ENCODE data around the gene STOM.

Gene STOM

DNA sequence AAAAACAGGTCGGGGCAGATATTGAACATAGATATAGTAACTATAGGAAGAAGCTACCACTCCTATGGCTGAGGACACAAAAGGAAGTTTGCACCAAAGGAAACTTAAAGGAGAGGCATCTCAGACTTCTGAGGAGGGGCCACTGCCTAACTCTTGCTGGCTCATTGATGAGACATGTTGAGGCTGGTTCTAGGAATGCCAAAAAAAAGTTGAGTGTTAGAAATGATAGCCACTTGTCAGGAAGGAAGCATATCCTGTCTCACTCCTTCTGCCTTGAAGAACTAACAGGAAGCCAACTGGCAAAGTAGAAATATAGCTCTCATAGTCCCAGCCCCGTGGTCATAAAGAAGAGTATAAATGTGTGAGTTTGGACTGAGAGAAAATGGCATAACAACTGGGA lies 23.3 kb upstream of the STOM start:
- H2AFZ ChIP-seq (ENCODE audit: low read length, unreplicated experiment): peak overlapping the region; percentile 55

GRCh38 chr9:121390372-121390771 lies 20.3 kb upstream of the STOM start:
- H3K27me3 ChIP-seq (ENCODE audit: insufficient read depth, low read length): no peaks in the 10 kb centered on the region
- H3K79me2 ChIP-seq (ENCODE audit: control insufficient read depth, insufficient read depth, low read length, unreplicated experiment): no peaks in the 10 kb centered on the region
- no peak overlapping the region for H3K4me3 ChIP-seq (ENCODE audit: low read depth, low read length)
- peaks cover 16% of the 10 kb centered on the region for H3K4me1 ChIP-seq (ENCODE audit: control insufficient read depth, insufficient read depth, low read length, unreplicated experiment)
- no peak overlapping the region for H3K27ac ChIP-seq (ENCODE audit: low read depth, low read length)
- no peaks in the 10 kb centered on the region for H3K36me3 ChIP-seq (ENCODE audit: insufficient read depth, low read length)
- H2AFZ ChIP-seq (ENCODE audit: low read length, unreplicated experiment): no peak overlapping the region

More for the DNA sequence above, 23.3 kb upstream of the STOM start:
- Histone ChIP-seq H3K27ac (ENCODE audit: low read depth, low read length) (0 out of 2 replicates have a peak overlapping the region, but pooled peaks have one; percentile 5), H3K27me3 (ENCODE audit: insufficient read depth, low read length) (no peaks in the 10 kb centered on the region), H3K4me3 (ENCODE audit: low read depth, low read length) (no peak overlapping the region), H3K36me3 (ENCODE audit: insufficient read depth, low read length) (no peaks in the 10 kb centered on the region), H3K4me1 (ENCODE audit: control insufficient read depth, insufficient read depth, low read length, unreplicated experiment) (peaks cover 10% of the 10 kb centered on the region), H3K79me2 (ENCODE audit: control insufficient read depth, insufficient read depth, low read length, unreplicated experiment) (no peaks in the 10 kb centered on the region)

GRCh38 chr9:121388140-121388905 lies 18.3 kb upstream of the STOM start:
- Histone ChIP-seq H2AFZ (ENCODE audit: low read length, unreplicated experiment) (no peak overlapping the region), H3K27ac (ENCODE audit: low read depth, low read length) (no peak overlapping the region), H3K4me1 (ENCODE audit: control insufficient read depth, insufficient read depth, low read length, unreplicated experiment) (peaks cover 9% of the 10 kb centered on the region), H3K79me2 (ENCODE audit: control insufficient read depth, insufficient read depth, low read length, unreplicated experiment) (no peaks in the 10 kb centered on the region), H3K36me3 (ENCODE audit: insufficient read depth, low read length) (no peaks in the 10 kb centered on the region), H3K27me3 (ENCODE audit: insufficient read depth, low read length) (no peaks in the 10 kb centered on the region), H3K4me3 (ENCODE audit: low read depth, low read length) (no peak overlapping the region)

GRCh38 chr9:121386442-121387175 lies 16.6 kb upstream of the STOM start:
- H3K4me3 ChIP-seq (ENCODE audit: low read depth, low read length): no peak overlapping the region
- H3K4me1 ChIP-seq (ENCODE audit: control insufficient read depth, insufficient read depth, low read length, unreplicated experiment): peaks cover 6% of the 10 kb centered on the region
- no peak overlapping the region for H2AFZ ChIP-seq (ENCODE audit: low read length, unreplicated experiment)
- no peak overlapping the region for H3K27ac ChIP-seq (ENCODE audit: low read depth, low read length)
- no peaks in the 10 kb centered on the region for H3K27me3 ChIP-seq (ENCODE audit: insufficient read depth, low read length)
- no peaks in the 10 kb centered on the region for H3K36me3 ChIP-seq (ENCODE audit: insufficient read depth, low read length)
- no peaks in the 10 kb centered on the region for H3K79me2 ChIP-seq (ENCODE audit: control insufficient read depth, insufficient read depth, low read length, unreplicated experiment)

DNA sequence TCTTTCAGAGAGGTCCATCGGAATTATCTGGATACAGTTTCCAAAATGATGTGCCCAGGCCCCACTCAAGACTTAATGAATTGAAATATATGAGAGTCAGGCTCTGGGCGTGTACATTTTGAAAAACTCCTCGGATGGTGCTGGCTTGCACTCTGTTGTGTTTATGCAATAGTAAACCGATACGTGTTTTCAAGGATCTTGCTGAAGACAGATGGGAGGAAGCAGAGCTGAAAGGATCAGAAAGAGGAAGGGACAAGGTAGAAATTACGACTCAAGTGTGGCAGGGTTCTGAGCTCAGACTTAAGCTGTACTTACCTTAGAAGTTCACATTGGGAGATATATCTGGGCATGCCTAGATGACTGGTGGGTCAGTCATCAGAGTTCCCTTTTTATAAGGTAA lies 13.7 kb upstream of the STOM start:
- H2AFZ ChIP-seq (ENCODE audit: low read length, unreplicated experiment): no peak overlapping the region
- H3K27ac ChIP-seq (ENCODE audit: low read depth, low read length): no peak overlapping the region
- H3K36me3 ChIP-seq (ENCODE audit: insufficient read depth, low read length): no peaks in the 10 kb centered on the region
- no peak overlapping the region for H3K4me3 ChIP-seq (ENCODE audit: low read depth, low read length)
- H3K4me1 ChIP-seq (ENCODE audit: control insufficient read depth, insufficient read depth, low read length, unreplicated experiment): peaks cover 6% of the 10 kb centered on the region
- no peaks in the 10 kb centered on the region for H3K27me3 ChIP-seq (ENCODE audit: insufficient read depth, low read length)
- H3K79me2 ChIP-seq (ENCODE audit: control insufficient read depth, insufficient read depth, low read length, unreplicated experiment): no peaks in the 10 kb centered on the region

GRCh38 chr9:121380846-121381245 lies 10.8 kb upstream of the STOM start:
- H3K27me3 ChIP-seq (ENCODE audit: insufficient read depth, low read length): no peaks in the 10 kb centered on the region
- no peaks in the 10 kb centered on the region for H3K79me2 ChIP-seq (ENCODE audit: control insufficient read depth, insufficient read depth, low read length, unreplicated experiment)
- H2AFZ ChIP-seq (ENCODE audit: low read length, unreplicated experiment): no peak overlapping the region
- H3K4me3 ChIP-seq (ENCODE audit: low read depth, low read length): no peak overlapping the region
- no peak overlapping the region for H3K27ac ChIP-seq (ENCODE audit: low read depth, low read length)
- no peaks in the 10 kb centered on the region for H3K36me3 ChIP-seq (ENCODE audit: insufficient read depth, low read length)
- no peaks in the 10 kb centered on the region for H3K4me1 ChIP-seq (ENCODE audit: control insufficient read depth, insufficient read depth, low read length, unreplicated experiment)

DNA sequence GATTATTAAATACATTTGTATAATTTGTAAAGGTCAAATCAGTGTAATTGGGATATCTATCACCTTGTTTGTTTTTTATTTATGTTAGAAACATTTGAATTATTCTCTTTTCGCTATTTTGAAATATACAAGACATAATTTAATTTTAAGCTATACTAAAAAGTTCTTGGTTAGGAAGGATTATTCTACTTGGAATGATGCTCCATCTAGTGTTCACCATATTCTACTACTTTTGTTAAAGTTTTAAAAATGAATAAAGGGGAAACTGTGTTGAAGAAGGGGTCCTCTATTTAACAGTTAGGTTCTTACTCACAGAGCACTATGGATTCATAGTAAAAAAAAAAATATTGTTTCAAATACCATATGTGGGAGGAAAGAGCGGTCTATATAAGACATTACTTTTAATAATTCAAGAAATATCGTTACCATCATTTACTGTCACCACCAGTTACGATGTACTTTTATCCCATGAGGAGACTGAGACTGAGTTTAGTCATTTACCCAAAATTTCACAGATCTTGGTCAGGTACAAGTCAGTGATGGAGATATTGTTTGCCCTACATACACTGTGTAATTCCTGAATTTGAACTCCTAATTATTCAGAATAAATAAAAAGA lies 6.3 kb upstream of the STOM start:
- H3K4me1 ChIP-seq (ENCODE audit: control insufficient read depth, insufficient read depth, low read length, unreplicated experiment): peaks cover 18% of the 10 kb centered on the region
- no peak overlapping the region for H3K27ac ChIP-seq (ENCODE audit: low read depth, low read length)
- H3K27me3 ChIP-seq (ENCODE audit: insufficient read depth, low read length): no peaks in the 10 kb centered on the region
- H3K36me3 ChIP-seq (ENCODE audit: insufficient read depth, low read length): no peaks in the 10 kb centered on the region
- no peak overlapping the region for H3K4me3 ChIP-seq (ENCODE audit: low read depth, low read length)
- H2AFZ ChIP-seq (ENCODE audit: low read length, unreplicated experiment): no peak overlapping the region
- no peaks in the 10 kb centered on the region for H3K79me2 ChIP-seq (ENCODE audit: control insufficient read depth, insufficient read depth, low read length, unreplicated experiment)

- Histone ChIP-seq H3K79me2 (ENCODE audit: control insufficient read depth, insufficient read depth, low read length, unreplicated experiment) (peaks cover 12% of the 10 kb centered on the region), H3K27ac (ENCODE audit: low read depth, low read length) (peak overlapping the region; percentile 73), H3K4me1 (ENCODE audit: control insufficient read depth, insufficient read depth, low read length, unreplicated experiment) (peaks cover 23% of the 10 kb centered on the region), H3K36me3 (ENCODE audit: insufficient read depth, low read length) (no peaks in the 10 kb centered on the region), H3K27me3 (ENCODE audit: insufficient read depth, low read length) (no peaks in the 10 kb centered on the region), H2AFZ (ENCODE audit: low read length, unreplicated experiment) (peak overlapping the region; percentile 77), H3K4me3 (ENCODE audit: low read depth, low read length) (peak overlapping the region; percentile 44; the same call in 1 of the 2 replicates)
Measured at GRCh38 chr9:121373011-121373729, 3.1 kb upstream of the STOM start.

- peaks cover 19% of the 10 kb centered on the region for H3K79me2 ChIP-seq (ENCODE audit: control insufficient read depth, insufficient read depth, low read length, unreplicated experiment)
- H3K27me3 ChIP-seq (ENCODE audit: insufficient read depth, low read length): no peaks in the 10 kb centered on the region
- H3K36me3 ChIP-seq (ENCODE audit: insufficient read depth, low read length): no peaks in the 10 kb centered on the region
- H3K4me1 ChIP-seq (ENCODE audit: control insufficient read depth, insufficient read depth, low read length, unreplicated experiment): peaks cover 30% of the 10 kb centered on the region
- peak overlapping the region; percentile 44; the same call in 1 of the 2 replicates for H3K4me3 ChIP-seq (ENCODE audit: low read depth, low read length)
- peak overlapping the region; percentile 77 for H2AFZ ChIP-seq (ENCODE audit: low read length, unreplicated experiment)
- H3K27ac ChIP-seq (ENCODE audit: low read depth, low read length): peak overlapping the region; percentile 73
Measured at GRCh38 chr9:121372239-121373010, 2.4 kb upstream of the STOM start.

Data from ACC112 (cell line).